C1 segment of cervical spinal cord (tissue), 14 donors: ENCODE measurements around the gene ZNF234.
"Not testable (repeated sequence)": the region's sequence is repeated elsewhere in the genome, so short reads cannot be mapped to it uniquely, and the experiment has no call there.

Source experiments
- DNase-seq, 14 donors: peaks; one replicate each; lab custom pipeline; 2025; lab: John Stamatoyannopoulos, UW

ZNF234 gene

GRCh38 chr19:44141191-44142058 lies at the start of gene ZNF234:
ZNF234 (plus strand) TSS chr19:44141554; CDS start chr19:44144633, 3,079 bp downstream.
- DNase-seq: peak; percentile 10 to 89 (median 82)

- no peak for DNase-seq
These were observed 49.2 kb upstream of the ZNF234 start for GRCh38 chr19:44092108-44092507.

- peak; percentile 47 to 94 (median 88) for DNase-seq
These were observed 47.2 kb upstream of the ZNF234 start, which contains the start of gene ZNF224 for GRCh38 chr19:44093931-44094765. ZNF224 (plus strand) TSS chr19:44094361; CDS start chr19:44097874, 3,513 bp downstream.

- DNase-seq: no peak
These were observed 33.6 kb upstream of the ZNF234 start for GRCh38 chr19:44107751-44108150.

GRCh38 chr19:44109458-44109857 lies 31.9 kb upstream of the ZNF234 start:
- no peak for DNase-seq

GRCh38 chr19:44111910-44112463 lies 29.4 kb upstream of the ZNF234 start:
- DNase-seq: peak in 1 of 14 donors; percentile 0

GRCh38 chr19:44112802-44113137 lies 28.6 kb upstream of the ZNF234 start:
- DNase-seq: no peak

GRCh38 chr19:44113138-44113783 lies 28.1 kb upstream of the ZNF234 start, which contains the start of gene ZNF225:
ZNF225 (plus strand) TSS chr19:44113399; CDS start chr19:44115828, 2,429 bp downstream.
- DNase-seq: peak; percentile 66 to 99 (median 94)

- peak in 8 of 14 donors; percentile 2 to 39 (median 25) for DNase-seq
These were observed 27.5 kb upstream of the ZNF234 start for GRCh38 chr19:44113784-44114390.

- not testable (repeated sequence) for DNase-seq
These were observed 20.2 kb upstream of the ZNF234 start for GRCh38 chr19:44121162-44121561.

GRCh38 chr19:44131955-44132354 lies 9.4 kb upstream of the ZNF234 start:
- DNase-seq: no peak

- peak in 4 of 14 donors; percentile 2 to 35 (median 14) for DNase-seq
These were observed 692 bp downstream of the ZNF234 start for GRCh38 chr19:44142059-44142433.

- no peak for DNase-seq
These were observed 8.4 kb downstream of the ZNF234 start for GRCh38 chr19:44149776-44150175.

GRCh38 chr19:44151491-44151890 lies 10.1 kb downstream of the ZNF234 start:
- no peak for DNase-seq

GRCh38 chr19:44156475-44156874 lies 15.1 kb downstream of the ZNF234 start:
- DNase-seq: no peak

GRCh38 chr19:44163789-44164188 lies 22.4 kb downstream of the ZNF234 start:
- no peak for DNase-seq

GRCh38 chr19:44164327-44164672 lies 22.9 kb downstream of the ZNF234 start:
- no peak for DNase-seq

GRCh38 chr19:44164673-44165512 lies 23.5 kb downstream of the ZNF234 start, which contains the start of gene ZNF226:
ZNF226 (plus strand) TSS chr19:44165100; CDS start chr19:44170081, 4,981 bp downstream.
- DNase-seq: peak; percentile 29 to 99 (median 89)

GRCh38 chr19:44170660-44171059 lies 29.3 kb downstream of the ZNF234 start:
- not testable (repeated sequence) for DNase-seq

- DNase-seq: no peak
These were observed 35.2 kb downstream of the ZNF234 start for GRCh38 chr19:44176590-44176989.
